ENCODE results near the gene SPTBN1. TPM values are rescaled to one million over a fixed set of nuclear protein-coding genes. Genes with fewer than 3 reads are reported as not detected.

SPTBN1 gene
- total RNA-seq, 1 donor from 2014 or later, result 601 TPM

DNA sequence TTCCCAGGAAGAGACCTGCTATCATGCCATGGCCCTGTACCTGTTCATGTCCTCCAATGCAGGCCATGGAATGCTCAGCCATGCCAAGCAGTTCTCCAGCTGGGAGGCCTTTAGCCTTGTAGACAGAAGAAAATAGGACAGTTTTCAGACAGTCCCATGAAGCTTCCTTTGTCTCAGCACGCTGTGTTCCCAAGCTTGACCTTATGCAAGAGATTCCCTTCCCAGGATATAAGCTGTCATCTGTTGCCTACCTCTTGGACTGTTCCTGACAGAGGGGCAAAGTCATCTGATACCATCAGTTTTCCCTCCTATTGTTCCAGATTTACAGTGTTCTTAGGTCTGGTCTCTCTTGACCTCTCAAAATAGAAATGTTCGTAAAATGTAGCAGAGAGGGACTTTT lies 170.8 kb downstream of the SPTBN1 start:
- intact Hi-C loops (cut with DNase I), result no loop called here
- TF ChIP-seq, protein P1, sequence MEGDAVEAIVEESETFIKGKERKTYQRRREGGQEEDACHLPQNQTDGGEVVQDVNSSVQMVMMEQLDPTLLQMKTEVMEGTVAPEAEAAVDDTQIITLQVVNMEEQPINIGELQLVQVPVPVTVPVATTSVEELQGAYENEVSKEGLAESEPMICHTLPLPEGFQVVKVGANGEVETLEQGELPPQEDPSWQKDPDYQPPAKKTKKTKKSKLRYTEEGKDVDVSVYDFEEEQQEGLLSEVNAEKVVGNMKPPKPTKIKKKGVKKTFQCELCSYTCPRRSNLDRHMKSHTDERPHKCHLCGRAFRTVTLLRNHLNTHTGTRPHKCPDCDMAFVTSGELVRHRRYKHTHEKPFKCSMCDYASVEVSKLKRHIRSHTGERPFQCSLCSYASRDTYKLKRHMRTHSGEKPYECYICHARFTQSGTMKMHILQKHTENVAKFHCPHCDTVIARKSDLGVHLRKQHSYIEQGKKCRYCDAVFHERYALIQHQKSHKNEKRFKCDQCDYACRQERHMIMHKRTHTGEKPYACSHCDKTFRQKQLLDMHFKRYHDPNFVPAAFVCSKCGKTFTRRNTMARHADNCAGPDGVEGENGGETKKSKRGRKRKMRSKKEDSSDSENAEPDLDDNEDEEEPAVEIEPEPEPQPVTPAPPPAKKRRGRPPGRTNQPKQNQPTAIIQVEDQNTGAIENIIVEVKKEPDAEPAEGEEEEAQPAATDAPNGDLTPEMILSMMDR (IDR thresholded peaks at IDR 0.05), result no peak
- Histone ChIP-seq H3K9me3 (no peaks in the 10 kb centered on the region), H3K4me1 (peaks cover 34% of the 10 kb centered on the region), H3K27me3 (ENCODE audit: low read depth) (no peaks in the 10 kb centered on the region), H3K27ac (peak overlapping the region; percentile 56), H3K36me3 (peaks cover 100% of the 10 kb centered on the region), H3K4me3 (no peak overlapping the region)
- no peak for DNase-seq
- no peak for ATAC-seq

DNA sequence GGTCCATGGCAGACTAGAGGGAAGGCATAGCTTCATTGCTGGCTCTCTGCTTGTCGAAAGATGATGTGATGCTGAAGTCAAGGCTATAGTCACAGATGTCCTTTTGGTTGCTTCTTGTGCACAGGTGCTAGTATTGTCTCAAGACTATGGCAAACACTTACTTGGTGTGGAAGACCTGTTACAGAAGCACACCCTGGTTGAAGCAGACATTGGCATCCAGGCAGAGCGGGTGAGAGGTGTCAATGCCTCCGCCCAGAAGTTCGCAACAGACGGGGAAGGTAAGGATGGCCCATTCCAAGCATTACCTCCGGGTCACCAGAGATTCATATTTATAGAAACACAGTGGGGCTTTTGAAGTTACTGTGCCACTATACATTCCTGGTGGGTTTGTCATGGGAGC lies 171.8 kb downstream of the SPTBN1 start:
- H3K4me1 ChIP-seq, result peaks cover 37% of the 10 kb centered on the region
- no peaks in the 10 kb centered on the region for H3K9me3 ChIP-seq
- no peak overlapping the region for H3K4me3 ChIP-seq
- H3K36me3 ChIP-seq, result peaks cover 100% of the 10 kb centered on the region
- no peaks in the 10 kb centered on the region for H3K27me3 ChIP-seq (ENCODE audit: low read depth)
- no peak for ATAC-seq
- no peak overlapping the region for H3K27ac ChIP-seq
- intact Hi-C loops (cut with DNase I), result no loop called here
- DNase-seq, result no peak
- TF ChIP-seq, protein P1 (IDR thresholded peaks at IDR 0.05), result no peak

DNA sequence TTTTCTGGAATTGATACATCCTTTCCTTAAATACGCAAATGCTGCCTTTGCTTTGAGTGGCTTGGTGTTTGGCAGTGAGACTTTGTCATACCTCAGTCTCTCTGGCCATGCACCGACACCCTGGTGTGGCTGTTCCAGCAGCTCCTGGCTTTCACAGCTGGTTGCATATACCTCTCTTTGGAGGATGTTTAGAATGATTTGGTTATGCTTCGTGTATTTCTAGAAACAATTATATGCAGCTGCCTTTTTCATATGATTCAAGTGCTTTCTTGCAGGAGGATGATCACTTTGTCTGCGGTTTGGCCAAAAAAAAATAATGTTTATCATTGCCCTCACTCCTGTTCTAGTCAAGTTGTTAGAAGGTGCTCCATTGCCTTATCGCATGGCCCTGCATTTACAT lies 172.3 kb downstream of the SPTBN1 start:
- DNase-seq (no peak), ATAC-seq (no peak)
- H3K9me3 ChIP-seq, result no peaks in the 10 kb centered on the region
- H3K4me3 ChIP-seq, result no peak overlapping the region
- TF ChIP-seq, protein P1 (IDR thresholded peaks at IDR 0.05), result no peak
- intact Hi-C loops (cut with DNase I), result no loop called here
- H3K36me3 ChIP-seq, result peaks cover 100% of the 10 kb centered on the region
- H3K4me1 ChIP-seq, result peaks cover 40% of the 10 kb centered on the region
- H3K27me3 ChIP-seq (ENCODE audit: low read depth), result no peaks in the 10 kb centered on the region
- no peak overlapping the region for H3K27ac ChIP-seq

DNA sequence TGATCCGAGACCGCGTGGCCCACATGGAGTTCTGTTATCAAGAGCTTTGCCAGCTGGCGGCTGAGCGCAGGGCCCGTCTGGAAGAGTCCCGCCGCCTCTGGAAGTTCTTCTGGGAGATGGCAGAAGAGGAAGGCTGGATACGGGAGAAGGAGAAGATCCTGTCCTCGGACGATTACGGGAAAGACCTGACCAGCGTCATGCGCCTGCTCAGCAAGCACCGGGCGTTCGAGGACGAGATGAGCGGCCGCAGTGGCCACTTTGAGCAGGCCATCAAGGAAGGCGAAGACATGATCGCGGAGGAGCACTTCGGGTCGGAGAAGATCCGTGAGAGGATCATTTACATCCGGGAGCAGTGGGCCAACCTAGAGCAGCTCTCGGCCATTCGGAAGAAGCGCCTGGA lies 172.8 kb downstream of the SPTBN1 start:
- intact Hi-C loops (cut with DNase I), result no loop called here
- ATAC-seq (no peak), DNase-seq (no peak)
- Histone ChIP-seq H3K4me3 (no peak overlapping the region), H3K27ac (no peak overlapping the region), H3K9me3 (no peaks in the 10 kb centered on the region), H3K27me3 (ENCODE audit: low read depth) (no peaks in the 10 kb centered on the region), H3K4me1 (peaks cover 45% of the 10 kb centered on the region), H3K36me3 (peaks cover 100% of the 10 kb centered on the region)
- TF ChIP-seq, protein P1 (IDR thresholded peaks at IDR 0.05), result no peak

DNA sequence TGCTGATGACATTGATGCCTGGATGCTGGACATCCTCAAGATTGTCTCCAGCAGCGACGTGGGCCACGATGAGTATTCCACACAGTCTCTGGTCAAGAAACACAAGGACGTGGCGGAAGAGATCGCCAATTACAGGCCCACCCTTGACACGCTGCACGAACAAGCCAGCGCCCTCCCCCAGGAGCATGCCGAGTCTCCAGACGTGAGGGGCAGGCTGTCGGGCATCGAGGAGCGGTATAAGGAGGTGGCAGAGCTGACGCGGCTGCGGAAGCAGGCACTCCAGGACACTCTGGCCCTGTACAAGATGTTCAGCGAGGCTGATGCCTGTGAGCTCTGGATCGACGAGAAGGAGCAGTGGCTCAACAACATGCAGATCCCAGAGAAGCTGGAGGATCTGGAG lies 173.3 kb downstream of the SPTBN1 start:
- DNase-seq, result no peak
- Histone ChIP-seq H3K9me3 (no peaks in the 10 kb centered on the region), H3K27ac (peak overlapping the region; percentile 48), H3K27me3 (ENCODE audit: low read depth) (no peaks in the 10 kb centered on the region), H3K4me3 (no peak overlapping the region), H3K4me1 (peaks cover 45% of the 10 kb centered on the region), H3K36me3 (peaks cover 100% of the 10 kb centered on the region)
- intact Hi-C loops (cut with DNase I), result no loop called here
- peak; percentile 2 to 9 for ATAC-seq
- TF ChIP-seq, protein P1 (IDR thresholded peaks at IDR 0.05), result no peak
